22Rv1 (cell line): ENCODE measurements around the gene SLC25A51.

ENCODE experiments used
- H3K27ac ChIP-seq: fragments of 450-650 bp; 2 replicates; pipeline ENCODE4 v1.5.1; 2017
- ZFX ChIP-seq: fragments of 450-650 bp; IDR thresholded peaks from 2 replicates; pipeline ENCODE4 v1.6.1; 2017; ENCODE audit warnings: antibody characterized with exemption, borderline replicate concordance
- TF ChIP-seq, protein P1 (sequence below): fragments of 450-650 bp; IDR thresholded peaks from 2 replicates; pipeline ENCODE4 v1.5.1; 2017; ENCODE audit warnings: mild to moderate bottlenecking

SLC25A51 gene

DNA sequence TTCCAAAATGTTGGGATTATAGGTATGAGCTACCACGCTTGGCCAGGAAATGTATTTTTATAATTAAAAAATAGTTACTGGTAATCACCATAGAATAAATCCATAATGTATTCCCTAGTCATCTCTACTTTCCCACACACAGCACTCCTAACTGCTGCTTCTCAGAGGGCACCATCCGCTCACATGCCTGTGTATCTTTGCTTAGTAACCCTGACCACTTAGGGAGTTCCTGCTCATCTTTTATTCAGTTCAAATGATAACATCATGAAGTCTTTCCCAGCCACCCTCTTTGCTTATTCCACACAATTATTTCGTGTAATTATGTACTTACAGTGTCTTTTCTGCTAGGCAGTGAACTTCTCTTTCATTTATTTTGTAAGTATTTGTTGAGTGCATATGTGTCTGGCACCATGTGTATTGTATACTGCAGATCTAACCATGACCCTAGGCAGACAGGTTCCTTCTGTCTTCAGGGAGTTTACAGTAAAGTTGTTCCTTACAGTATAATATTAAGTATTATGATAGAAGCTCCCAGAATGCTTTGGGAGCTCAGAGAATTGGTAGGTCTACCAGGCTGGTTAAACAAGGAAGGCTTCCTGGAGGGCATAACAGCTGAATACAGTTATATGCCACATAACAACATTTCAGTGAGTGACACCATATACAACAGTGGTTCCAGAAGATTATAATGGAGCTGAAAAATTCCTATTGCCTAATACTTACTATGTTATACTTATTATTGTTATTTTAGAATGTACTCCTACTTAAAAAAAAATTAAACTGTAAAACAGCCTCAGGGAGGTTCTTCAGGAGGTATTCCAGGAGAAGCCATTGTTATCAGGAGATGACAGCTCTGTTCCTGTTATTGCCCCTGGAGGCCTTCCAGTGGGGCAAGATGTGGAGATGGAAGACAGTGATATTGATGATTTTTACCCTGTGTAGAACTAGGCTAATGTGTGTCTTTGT, 64.1 kb downstream of the SLC25A51 start:
- TF ChIP-seq, protein P1, sequence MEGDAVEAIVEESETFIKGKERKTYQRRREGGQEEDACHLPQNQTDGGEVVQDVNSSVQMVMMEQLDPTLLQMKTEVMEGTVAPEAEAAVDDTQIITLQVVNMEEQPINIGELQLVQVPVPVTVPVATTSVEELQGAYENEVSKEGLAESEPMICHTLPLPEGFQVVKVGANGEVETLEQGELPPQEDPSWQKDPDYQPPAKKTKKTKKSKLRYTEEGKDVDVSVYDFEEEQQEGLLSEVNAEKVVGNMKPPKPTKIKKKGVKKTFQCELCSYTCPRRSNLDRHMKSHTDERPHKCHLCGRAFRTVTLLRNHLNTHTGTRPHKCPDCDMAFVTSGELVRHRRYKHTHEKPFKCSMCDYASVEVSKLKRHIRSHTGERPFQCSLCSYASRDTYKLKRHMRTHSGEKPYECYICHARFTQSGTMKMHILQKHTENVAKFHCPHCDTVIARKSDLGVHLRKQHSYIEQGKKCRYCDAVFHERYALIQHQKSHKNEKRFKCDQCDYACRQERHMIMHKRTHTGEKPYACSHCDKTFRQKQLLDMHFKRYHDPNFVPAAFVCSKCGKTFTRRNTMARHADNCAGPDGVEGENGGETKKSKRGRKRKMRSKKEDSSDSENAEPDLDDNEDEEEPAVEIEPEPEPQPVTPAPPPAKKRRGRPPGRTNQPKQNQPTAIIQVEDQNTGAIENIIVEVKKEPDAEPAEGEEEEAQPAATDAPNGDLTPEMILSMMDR: no peak
- TF ChIP-seq ZFX: no peak
- no peak overlapping the region for H3K27ac ChIP-seq
